ENCODE results near the gene AKNA. TPM values are rescaled to one million over a fixed set of nuclear protein-coding genes. Genes with fewer than 3 reads are reported as not detected.

The AKNA gene
- total and polyA plus RNA-seq, 2 of the 8 experiments (the other 6 are each of a cell fraction or from before 2014, with no cell fraction given): 21.0 to 27.4 TPM

- H3K36me3 ChIP-seq (ENCODE audit: control insufficient read depth in 2 of 4, insufficient read depth in 4 of 4, low read length in 3 of 4): no peaks in the 10 kb centered on the region
- 93% methylated on average over 16 of the region's 16 CpGs; no CpG with 5 or more reads in 1 of the 2 experiments for WGBS, 2 experiments (ENCODE audit: extremely low coverage in 1 of 2, insufficient coverage in 1 of 2, insufficient read length in 1 of 2, insufficient replicate concordance in 2 of 2, low coverage in 1 of 2, low lambda C conversion rate in 2 of 2, missing lambda C conversion rate in 1 of 2)
- no peak overlapping the region for H2AFZ ChIP-seq (ENCODE audit: low read length)
- H3K27me3 ChIP-seq (replicated peaks in 1 of 4; ENCODE audit: control insufficient read depth in 3 of 4, extremely low read depth in 1 of 4, insufficient read depth in 3 of 4, low read length in 3 of 4): no peaks in the 10 kb centered on the region
- H3K56ac ChIP-seq (replicated peaks; ENCODE audit: insufficient read length, low read depth, low read length): no peak overlapping the region
- no peak overlapping the region for H2BK120ac ChIP-seq (replicated peaks; ENCODE audit: low read depth, low read length)
- H3K4me1 ChIP-seq (replicated peaks in 1 of 4; ENCODE audit: control insufficient read depth in 3 of 4, insufficient read depth in 4 of 4, low read length in 3 of 4): peaks cover 0 to 7% (median 2%) of the 10 kb centered on the region in 4 experiments; a peak in 4 of 7 replicates
- no peak overlapping the region for H2BK15ac ChIP-seq (ENCODE audit: low read length)
- no peaks in the 10 kb centered on the region for H3K23me2 ChIP-seq (ENCODE audit: low read depth, low read length)
- H3K9ac ChIP-seq (replicated peaks in 1 of 4; ENCODE audit: extremely low read depth in 1 of 4, low read depth in 3 of 4, low read length in 3 of 4): no peak overlapping the region
- H3K18ac ChIP-seq (ENCODE audit: extremely low read depth, low read length): no peak overlapping the region
- H3K23ac ChIP-seq (ENCODE audit: insufficient read length): no peak overlapping the region
- no peak overlapping the region for H2BK12ac ChIP-seq (ENCODE audit: low read depth, low read length)
- no peak overlapping the region for H2BK5ac ChIP-seq (ENCODE audit: low read depth, low read length)
- 0 out of 2 replicates have a peak overlapping the region, but pooled peaks have one; percentile 8 for H2AK5ac ChIP-seq (ENCODE audit: low read depth, low read length)
- no peak overlapping the region for H2BK20ac ChIP-seq (ENCODE audit: low read length)
- no peaks in the 10 kb centered on the region for H3K79me1 ChIP-seq (ENCODE audit: low read depth, low read length)
- no peak overlapping the region for H4K5ac ChIP-seq (ENCODE audit: insufficient read length, low read depth, low read length)
- H3K79me2 ChIP-seq (ENCODE audit: control insufficient read depth in 1 of 2, insufficient read depth in 2 of 2, low read length in 2 of 2): no peaks in the 10 kb centered on the region
- no peaks in the 10 kb centered on the region for H4K20me1 ChIP-seq (replicated peaks in 1 of 2; ENCODE audit: control insufficient read depth in 1 of 2, insufficient read depth in 2 of 2, low read length in 2 of 2)
- no peak overlapping the region for H4K91ac ChIP-seq (replicated peaks; ENCODE audit: insufficient read length, low read length)
- H3K14ac ChIP-seq (ENCODE audit: insufficient read length): no peak overlapping the region
- POLR2A ChIA-PET (ENCODE audit: partially characterized antibody): interaction anchor here (0.6 to 2.6 kb wide), 6 partner anchors 8 to 234 kb away, joined by 3 to 12 read pairs (median 5); no protein-coding TSS in a partner anchor
- H3K4me2 ChIP-seq (ENCODE audit: insufficient read depth in 1 of 2, low read depth in 2 of 2, low read length in 2 of 2): no peak overlapping the region
- no peak overlapping the region for H3K4me3 ChIP-seq (ENCODE audit: extremely low read depth in 1 of 4, insufficient read depth in 2 of 4, low read depth in 3 of 4, low read length in 4 of 4)
- no peak overlapping the region for H3K27ac ChIP-seq (ENCODE audit: low read depth, low read length)
- no peaks in the 10 kb centered on the region for H3K9me3 ChIP-seq (ENCODE audit: insufficient read depth in 2 of 2, low read depth in 1 of 2, low read length in 1 of 2)
- H3K4ac ChIP-seq (replicated peaks; ENCODE audit: insufficient read length, low read depth, low read length): no peak overlapping the region
- CTCF ChIA-PET (ENCODE audit: partially characterized antibody): interaction anchor here (0.8 to 11.0 kb wide), 18 partner anchors 10 to 367 kb away, joined by 3 to 271 read pairs (median 4); partner anchors contain the start of gene TEX48
- DNase-seq (ENCODE audit: low read depth in 1 of 2, low spot score in 2 of 2): no peak
- H4K8ac ChIP-seq (ENCODE audit: extremely low read depth, insufficient read depth, low read length): no peak overlapping the region
- no peak for FAIRE-seq
- TF ChIP-seq SIX5 (IDR thresholded peaks at IDR 0.05; ENCODE audit: low read depth, low read length) (no peak), JUN (IDR thresholded peaks at IDR 0.05; ENCODE audit: low read depth, low read length) (no peak), SP1 (IDR thresholded peaks at IDR 0.05; ENCODE audit: low read depth, low read length) (no peak), YY1 (IDR thresholded peaks at IDR 0.05; ENCODE audit: low read depth, low read length) (no peak), MAFK (IDR thresholded peaks at IDR 0.05; ENCODE audit: low read depth, low read length) (no peak), POLR2AphosphoS5 (IDR thresholded peaks at IDR 0.05; ENCODE audit: low read depth, low read length) (no peak), BCL11A (IDR thresholded peaks at IDR 0.05; ENCODE audit: low read depth in 2 of 2, low read length in 2 of 2) (no peak), CHD1 (IDR thresholded peaks at IDR 0.05; ENCODE audit: low read depth, low read length) (no peak), ZNF274 (IDR thresholded peaks at IDR 0.05; ENCODE audit: borderline replicate concordance, extremely low read depth, low read length) (no peak), ATF3 (IDR thresholded peaks at IDR 0.05; ENCODE audit: insufficient read depth, low read depth, low read length) (no peak), SIRT6 (IDR thresholded peaks at IDR 0.05; ENCODE audit: low read length) (no peak), PHF8 (conservative IDR thresholded peaks at IDR 0.05; ENCODE audit: low read depth, low read length) (no peak), RXRA (IDR thresholded peaks at IDR 0.05; ENCODE audit: insufficient read depth, low read depth, low read length) (no peak), EP300 (IDR thresholded peaks at IDR 0.05; ENCODE audit: borderline replicate concordance in 1 of 2, low read depth in 2 of 2, low read length in 2 of 2) (no peak)
Observed at GRCh38 chr9:114403153-114403756, 15.5 kb upstream of the AKNA start.
